A549 (cell line): ENCODE data around the gene CLDND1. TPM values are rescaled to one million over a fixed set of nuclear protein-coding genes. Genes with fewer than 3 reads are reported as not detected.

Experiments used
- ATAC-seq, 2 experiments: fragments of 200-7000 bp in 1 of 2; fragments of >200 bp in 1 of 2; cut with Nextera tagmentation in 1 of 2; cut with Tn5 transposase in 1 of 2; 3 replicates each; pipeline versions ENCODE4 v1.8.0 to v1.9.1; 2018 to 2020; ENCODE audit warnings: mild to moderate bottlenecking in 1 of 2, moderate library complexity in 1 of 2
- CTCF ChIA-PET: fragments of 300-600 bp; sonication (Branson Sonifier 250); formaldehyde crosslinking; extraction: SDS; loops from one replicate; lab custom pipeline; 2021; ENCODE audit warnings: antibody characterized with exemption, inconsistent platforms; lab: Yijun Ruan, JAX
- POLR2A ChIA-PET: fragments of 350-600 bp; formaldehyde crosslinking; extraction: SDS; loops from one replicate; lab custom pipeline; 2021; ENCODE audit warnings: antibody characterized with exemption, inconsistent platforms; lab: Yijun Ruan, JAX
- DNase-seq, 2 experiments: peaks; one replicate each; pipeline versions ENCODE4 v3.0.0 to v3.0.0-alpha.2; 2011 to 2016; ENCODE audit warnings: low read depth in 1 of 2, low spot score in 1 of 2
- FAIRE-seq: peaks from 2 replicates; lab custom pipeline; 2011; peaks lifted over from hg19 to GRCh38; lab: Jason Lieb, UNC
- H3K27ac ChIP-seq, 2 experiments: fragments of >200 bp; sonication (Bioruptor Twin); formaldehyde crosslinking; 3 replicates each; pipeline ENCODE4 v1.5.1; 2016 to 2017
- H3K4me1 ChIP-seq: fragments of >200 bp; sonication (Bioruptor Twin); formaldehyde crosslinking; 3 replicates; pipeline ENCODE4 v1.6.1; 2016
- H3K4me2 ChIP-seq: fragments of >200 bp; sonication (Bioruptor Twin); formaldehyde crosslinking; 3 replicates; pipeline ENCODE4 v1.6.1; 2016
- H3K4me3 ChIP-seq: fragments of >200 bp; sonication (Bioruptor Twin); formaldehyde crosslinking; 3 replicates; pipeline ENCODE4 v1.5.1; 2016
- H3K9me3 ChIP-seq: fragments of >200 bp; sonication (Bioruptor Twin); formaldehyde crosslinking; 3 replicates; pipeline ENCODE4 v1.6.1; 2016
- BHLHE40 ChIP-seq: IDR thresholded peaks from 2 replicates; pipeline ENCODE4 v1.6.1; 2012; ENCODE audit warnings: low read depth, low read length, inconsistent platforms
- CBX2 ChIP-seq: fragments of 200-600 bp; sonication (generic); IDR thresholded peaks from 2 replicates; pipeline ENCODE4 v1.6.1; 2016; ENCODE audit warnings: low read depth, mild to moderate bottlenecking, borderline replicate concordance
- CTCF ChIP-seq: fragments of >200 bp; sonication (Bioruptor Twin); formaldehyde crosslinking; IDR thresholded peaks from 3 replicates; pipeline ENCODE4 v1.5.1; 2016
- E2F6 ChIP-seq: IDR thresholded peaks from 2 replicates; pipeline ENCODE4 v1.6.1; 2012; ENCODE audit warnings: low read depth, borderline replicate concordance
- ELK1 ChIP-seq: fragments of 150-350 bp; IDR thresholded peaks from 2 replicates; pipeline ENCODE4 v1.6.1; 2014; ENCODE audit warnings: low read depth, mild to moderate bottlenecking, low read length
- FOSB ChIP-seq: fragments of 250-450 bp; sonication (Bioruptor Pico); IDR thresholded peaks from 2 replicates; pipeline ENCODE4 v1.5.0; 2020; ENCODE audit warnings: mild to moderate bottlenecking, moderate library complexity
- HDAC2 ChIP-seq: fragments of 200-600 bp; sonication (generic); IDR thresholded peaks from 2 replicates; pipeline ENCODE4 v1.6.1; 2016
- HEYL ChIP-seq: fragments of 250-450 bp; sonication (Bioruptor Pico); IDR thresholded peaks from 2 replicates; pipeline ENCODE4 v1.8.0; 2021; ENCODE audit warnings: mild to moderate bottlenecking, moderate library complexity
- HOXB13 ChIP-seq: fragments of 250-450 bp; sonication (Bioruptor Pico); IDR thresholded peaks from 2 replicates; pipeline ENCODE4 v1.5.0; 2020; ENCODE audit warnings: low read depth, mild to moderate bottlenecking, moderate library complexity
- HOXB5 ChIP-seq: fragments of 250-450 bp; sonication (Bioruptor Pico); IDR thresholded peaks from 2 replicates; pipeline ENCODE4 v1.5.0; 2020; ENCODE audit warnings: mild to moderate bottlenecking, moderate library complexity
- KDM1A ChIP-seq: fragments of 200-600 bp; sonication (generic); IDR thresholded peaks from 2 replicates; pipeline ENCODE4 v1.6.1; 2016; ENCODE audit warnings: low read depth, mild to moderate bottlenecking
- KDM5A ChIP-seq: fragments of 200-600 bp; sonication (generic); IDR thresholded peaks from 2 replicates; pipeline ENCODE4 v1.6.1; 2016; ENCODE audit warnings: antibody characterized with exemption, mild to moderate bottlenecking
- MAFK ChIP-seq: fragments of 450-650 bp; IDR thresholded peaks from 2 replicates; pipeline ENCODE4 v1.6.1; 2014; ENCODE audit not compliant: partially characterized antibody
- MAX ChIP-seq: IDR thresholded peaks from 2 replicates; pipeline ENCODE4 v1.6.1; 2012
- NFE2L2 ChIP-seq: fragments of 150-350 bp; conservative IDR thresholded peaks from 2 replicates; pipeline ENCODE4 v1.6.1; 2014; ENCODE audit warnings: low read length
- PBX3 ChIP-seq: IDR thresholded peaks from 2 replicates; pipeline ENCODE4 v1.6.1; 2012
- RARB ChIP-seq: fragments of 250-450 bp; sonication (Bioruptor Pico); IDR thresholded peaks from 2 replicates; pipeline ENCODE4 v1.8.0; 2021; ENCODE audit warnings: mild to moderate bottlenecking, moderate library complexity
- SMC3 ChIP-seq: fragments of >200 bp; sonication (Bioruptor Twin); formaldehyde crosslinking; IDR thresholded peaks from 3 replicates; pipeline ENCODE4 v1.6.1; 2018; ENCODE audit warnings: inconsistent platforms
- TP53 ChIP-seq: fragments of 250-450 bp; sonication (Bioruptor Pico); IDR thresholded peaks from 2 replicates; pipeline ENCODE4 v1.5.0; 2021; ENCODE audit warnings: mild to moderate bottlenecking, moderate library complexity
- ZC3H11A ChIP-seq: fragments of 450-650 bp; IDR thresholded peaks from 2 replicates; pipeline ENCODE4 v1.6.1; 2014; ENCODE audit warnings: antibody characterized with exemption, mild to moderate bottlenecking
- ZNF302 ChIP-seq: fragments of 250-450 bp; sonication (Bioruptor Pico); IDR thresholded peaks from 2 replicates; pipeline ENCODE4 v1.9.0; 2021; ENCODE audit warnings: inconsistent platforms, mild to moderate bottlenecking, moderate library complexity
- WGBS: methylation state at CpG from one replicate; pipeline ENCODE4 v1.1.6; 2017; ENCODE audit errors: missing lambda C conversion rate; 5-methylcytosine and 5-hydroxymethylcytosine counted together
- polyA plus RNA-seq, 4 experiments: library from polyadenylated mRNA; depleted of rRNA in 3 of 4; stranded (reverse); fragments of >200 nt; fragmentation: RNase III in 1 of 4; extraction: RNeasy Plus Mini Kit Qiagen cat#74134 plus additional on column Dnase treatment in 1 of 4; gene quantifications; 2 replicates in 3 of 4; 3 replicates in 1 of 4; pipeline ENCODE4 v1.2.3, GENCODE V29; 2011 to 2017

CLDND1 gene
- polyA plus RNA-seq, 2 of the 4 experiments (the other 2 are of a cell fraction): 49.0 to 150 TPM

- H3K4me3 ChIP-seq: no peak overlapping the region
- H3K9me3 ChIP-seq: no peaks in the 10 kb centered on the region
- POLR2A ChIA-PET: no interaction called here
- DNase-seq: no peak
- no peak overlapping the region for H3K4me2 ChIP-seq
- no peak for ATAC-seq
- CTCF ChIA-PET: interaction anchor here (0.6 to 0.8 kb wide), 2 partner anchors 14 to 46 kb away, joined by 3 read pairs; no protein-coding TSS in a partner anchor
- WGBS: 32% methylated on average over 3 of the region's 3 CpGs
- no peaks in the 10 kb centered on the region for H3K4me1 ChIP-seq
- no peak for FAIRE-seq
- TF ChIP-seq KDM1A: no peak
- no peak for TF ChIP-seq E2F6
- no peak for TF ChIP-seq CTCF
- TF ChIP-seq CBX2: no peak
- TF ChIP-seq SMC3: no peak
- no peak for TF ChIP-seq HOXB5
- H3K27ac ChIP-seq: no peak overlapping the region
Measured at GRCh38 chr3:98550833-98551232, 28.1 kb upstream of the CLDND1 start.

GRCh38 chr3:98548544-98548943 lies 25.8 kb upstream of the CLDND1 start:
- no peak for TF ChIP-seq CTCF
- no peak for TF ChIP-seq E2F6
- no peak for TF ChIP-seq NFE2L2
- TF ChIP-seq HEYL (CRISPR knock-in tag): no peak
- no peak for TF ChIP-seq HOXB13 (CRISPR knock-in tag)
- no peak for TF ChIP-seq MAX
- TF ChIP-seq PBX3: no peak
- TF ChIP-seq HDAC2: no peak
- TF ChIP-seq TP53 (CRISPR knock-in tag): no peak
- no peak for TF ChIP-seq ELK1
- no peak for TF ChIP-seq BHLHE40
- no peak for TF ChIP-seq KDM1A
- no peak for TF ChIP-seq FOSB (CRISPR knock-in tag)
- TF ChIP-seq SMC3: no peak
- no peak for TF ChIP-seq MAFK
- TF ChIP-seq KDM5A: no peak
- TF ChIP-seq ZNF302: no peak
- no peak for TF ChIP-seq RARB
- no peak for TF ChIP-seq ZC3H11A
- ATAC-seq: no peak
- WGBS: 63% methylated on average over 5 of the region's 5 CpGs
- ChIA-PET CTCF (no interaction called here), POLR2A (no interaction called here)
- H3K4me3 ChIP-seq: no peak overlapping the region
- no peak overlapping the region for H3K4me2 ChIP-seq
- DNase-seq: no peak
- H3K4me1 ChIP-seq: no peaks in the 10 kb centered on the region
- no peaks in the 10 kb centered on the region for H3K9me3 ChIP-seq
- no peak overlapping the region for H3K27ac ChIP-seq
- FAIRE-seq: no peak
